Stimulated activated CD4-positive, alpha-beta T cell treated with anti-CD3 and anti-CD28 coated beads, Interleukin-4, amount 100 ng/mL, for 1 hour (primary cell): Measurements from ENCODE around the gene COL17A1.

Experiments
- DNase-seq: peaks from one replicate; pipeline ENCODE4 v3.0.0-alpha.2; 2020

Gene COL17A1

GRCh38 chr10:104085801-104086400, at the start of gene COL17A1:
TSS of gene COL17A1 (minus strand) at chr10:104085880. CDS start at chr10:104080673, 5,207 bp downstream.
- no peak for DNase-seq

- no peak for DNase-seq
Observed at GRCh38 chr10:104130041-104130440, 44.4 kb upstream of the COL17A1 start.

- DNase-seq: no peak
Observed at GRCh38 chr10:104128214-104128613, 42.5 kb upstream of the COL17A1 start.

GRCh38 chr10:104127411-104127810, 41.7 kb upstream of the COL17A1 start:
- DNase-seq: no peak

GRCh38 chr10:104123397-104123796, 37.7 kb upstream of the COL17A1 start:
- no peak for DNase-seq

- no peak for DNase-seq
Observed at GRCh38 chr10:104122225-104123107, 36.8 kb upstream of the COL17A1 start.

- peak; percentile 99 for DNase-seq
Observed at GRCh38 chr10:104121485-104122224, 36.0 kb upstream of the COL17A1 start, which contains the start of gene SFR1. TSS of gene SFR1 (plus strand) at chr10:104122171. CDS start at chr10:104122184, 13 bp downstream.

GRCh38 chr10:104120903-104121484, 35.3 kb upstream of the COL17A1 start:
- peak; percentile 80 for DNase-seq

- DNase-seq: no peak
Observed at GRCh38 chr10:104120512-104120902, 34.8 kb upstream of the COL17A1 start.

- no peak for DNase-seq
Observed at GRCh38 chr10:104119996-104120395, 34.3 kb upstream of the COL17A1 start.

- no peak for DNase-seq
Observed at GRCh38 chr10:104117839-104118323, 32.2 kb upstream of the COL17A1 start.

GRCh38 chr10:104113376-104113956, 27.8 kb upstream of the COL17A1 start:
- no peak for DNase-seq

- no peak for DNase-seq
Observed at GRCh38 chr10:104109908-104110662, 24.4 kb upstream of the COL17A1 start.

- no peak for DNase-seq
Observed at GRCh38 chr10:104104926-104105325, 19.2 kb upstream of the COL17A1 start.

- DNase-seq: no peak
Observed at GRCh38 chr10:104104418-104104817, 18.7 kb upstream of the COL17A1 start.

- DNase-seq: no peak
Observed at GRCh38 chr10:104103956-104104355, 18.3 kb upstream of the COL17A1 start.

GRCh38 chr10:104101902-104102301, 16.2 kb upstream of the COL17A1 start:
- no peak for DNase-seq

GRCh38 chr10:104100795-104101194, 15.1 kb upstream of the COL17A1 start:
- DNase-seq: no peak

GRCh38 chr10:104099941-104100340, 14.3 kb upstream of the COL17A1 start:
- DNase-seq: no peak

GRCh38 chr10:104099269-104099668, 13.6 kb upstream of the COL17A1 start:
- no peak for DNase-seq

- DNase-seq: no peak
Observed at GRCh38 chr10:104098358-104098925, 12.8 kb upstream of the COL17A1 start.
